Brain microvascular endothelial cell (primary cell): Measurements from ENCODE around the gene P2RX5.
A peak's percentile ranks its signal among the peaks of the same experiment; 100 is the strongest.

Experiments used
- DNase-seq: peaks from one replicate; pipeline ENCODE4 v3.0.0-alpha.2; 2020
- H3K27ac ChIP-seq: fragments of 250-450 bp; sonication (Bioruptor Pico); 2 replicates; pipeline ENCODE4 v1.5.1; 2020; ENCODE audit warnings: mild to moderate bottlenecking, moderate library complexity
- H3K27me3 ChIP-seq: fragments of 250-450 bp; sonication (Bioruptor Pico); replicated peaks from 2 replicates; pipeline ENCODE4 v1.5.1; 2020; ENCODE audit warnings: mild to moderate bottlenecking
- H3K36me3 ChIP-seq: fragments of 250-450 bp; sonication (Bioruptor Pico); replicated peaks from 2 replicates; pipeline ENCODE4 v1.5.1; 2020; ENCODE audit warnings: mild to moderate bottlenecking
- H3K4me3 ChIP-seq: 2 replicates; pipeline ENCODE4 v1.5.1; 2011; ENCODE audit warnings: low read depth, mild to moderate bottlenecking, control low read depth, low read length, moderate library complexity
- CTCF ChIP-seq: IDR thresholded peaks from 2 replicates; pipeline ENCODE4 v1.5.1; 2011; ENCODE audit warnings: low read depth, mild to moderate bottlenecking, moderate library complexity, low read length, control low read depth, inconsistent platforms; ENCODE audit errors: missing control alignments
- in situ Hi-C: cut with HindIII; loops from 2 replicates; pipeline ENCODE4 v1.10.0; 2017; ENCODE audit warnings: low sequenced_read_pairs, low pct_ligation_motif_present

The P2RX5 gene

GRCh38 chr17:3693829-3694231, 2.1 kb downstream of the P2RX5 start:
- Histone ChIP-seq H3K36me3 (no peaks in the 10 kb centered on the region), H3K27me3 (no peaks in the 10 kb centered on the region), H3K4me3 (no peak overlapping the region), H3K27ac (no peak overlapping the region)
- DNase-seq, result no peak
- TF ChIP-seq CTCF, result no peak
- in situ Hi-C loops, result no loop called here

- H3K36me3 ChIP-seq, result no peaks in the 10 kb centered on the region
- no peak for DNase-seq
- no peaks in the 10 kb centered on the region for H3K27me3 ChIP-seq
- TF ChIP-seq CTCF, result no peak
- no peak overlapping the region for H3K27ac ChIP-seq
- in situ Hi-C loops, result no loop called here
- H3K4me3 ChIP-seq, result no peak overlapping the region
Measured at GRCh38 chr17:3693141-3693540, 2.8 kb downstream of the P2RX5 start.

DNA sequence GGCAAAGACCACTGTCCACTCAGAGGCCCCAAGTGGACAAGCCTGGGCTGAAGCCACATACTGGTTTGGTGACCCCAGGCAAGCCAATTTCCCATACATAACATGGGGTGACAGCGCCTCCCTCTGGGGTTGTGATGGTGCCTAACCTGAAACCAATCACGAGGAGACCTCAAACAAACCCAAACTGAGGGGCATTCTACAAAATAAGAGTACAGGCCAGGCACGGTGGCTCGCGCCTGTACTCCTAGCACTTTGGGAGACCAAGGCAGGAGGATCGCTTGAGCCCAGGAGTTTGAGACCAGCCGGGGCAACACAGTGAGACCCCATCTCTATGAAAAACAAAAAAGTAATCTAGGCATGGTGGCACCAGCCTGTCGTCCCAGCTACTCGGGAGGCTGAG, 3.6 kb downstream of the P2RX5 start:
- no peaks in the 10 kb centered on the region for H3K36me3 ChIP-seq
- no peaks in the 10 kb centered on the region for H3K27me3 ChIP-seq
- H3K4me3 ChIP-seq, result no peak overlapping the region
- no peak overlapping the region for H3K27ac ChIP-seq
- peak; percentile 22 for TF ChIP-seq CTCF
- in situ Hi-C loops, result no loop called here
- DNase-seq, result no peak

DNA sequence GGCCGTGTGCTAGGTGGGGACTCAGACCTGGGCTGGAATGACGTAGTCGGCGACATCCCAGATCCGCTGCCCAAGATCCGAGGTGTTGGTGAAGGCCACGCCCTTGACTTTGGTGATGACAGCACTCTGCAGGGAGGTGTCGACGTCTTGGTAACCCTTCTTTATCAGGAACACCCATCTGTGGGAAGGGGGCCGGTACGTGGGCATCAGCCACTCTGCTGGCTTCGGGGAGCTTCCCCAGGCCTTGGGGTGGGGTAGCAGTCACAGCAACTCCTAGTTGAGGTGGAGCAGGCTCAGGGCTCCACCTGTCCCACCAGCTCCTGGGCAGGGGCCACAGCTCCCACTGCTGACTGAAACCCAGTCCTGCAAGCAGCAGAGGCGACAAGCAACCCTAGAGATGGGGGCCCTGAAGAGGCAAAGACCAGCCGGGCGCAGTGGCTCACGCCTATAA, 4.3 kb downstream of the P2RX5 start:
- peak; percentile 26 for TF ChIP-seq CTCF
- in situ Hi-C loops, result no loop called here
- H3K4me3 ChIP-seq, result no peak overlapping the region
- H3K36me3 ChIP-seq, result no peaks in the 10 kb centered on the region
- H3K27me3 ChIP-seq, result no peaks in the 10 kb centered on the region
- no peak overlapping the region for H3K27ac ChIP-seq
- DNase-seq, result no peak

GRCh38 chr17:3690094-3690715, 5.8 kb downstream of the P2RX5 start:
- in situ Hi-C loops, result no loop called here
- no peaks in the 10 kb centered on the region for H3K36me3 ChIP-seq
- H3K27me3 ChIP-seq, result no peaks in the 10 kb centered on the region
- TF ChIP-seq CTCF, result no peak
- H3K27ac ChIP-seq, result no peak overlapping the region
- DNase-seq, result no peak
- no peak overlapping the region for H3K4me3 ChIP-seq
